ENCODE measurements around the gene PAX2. TPM values are rescaled to one million over a fixed set of nuclear protein-coding genes. Genes with fewer than 3 reads are reported as not detected.
A peak's percentile ranks its signal among the peaks of the same experiment; 100 is the strongest.

The PAX2 gene
- total and polyA plus RNA-seq, 2 of the 13 experiments (the other 11 are each of a cell fraction or from before 2014, with no cell fraction given): not detected

DNA sequence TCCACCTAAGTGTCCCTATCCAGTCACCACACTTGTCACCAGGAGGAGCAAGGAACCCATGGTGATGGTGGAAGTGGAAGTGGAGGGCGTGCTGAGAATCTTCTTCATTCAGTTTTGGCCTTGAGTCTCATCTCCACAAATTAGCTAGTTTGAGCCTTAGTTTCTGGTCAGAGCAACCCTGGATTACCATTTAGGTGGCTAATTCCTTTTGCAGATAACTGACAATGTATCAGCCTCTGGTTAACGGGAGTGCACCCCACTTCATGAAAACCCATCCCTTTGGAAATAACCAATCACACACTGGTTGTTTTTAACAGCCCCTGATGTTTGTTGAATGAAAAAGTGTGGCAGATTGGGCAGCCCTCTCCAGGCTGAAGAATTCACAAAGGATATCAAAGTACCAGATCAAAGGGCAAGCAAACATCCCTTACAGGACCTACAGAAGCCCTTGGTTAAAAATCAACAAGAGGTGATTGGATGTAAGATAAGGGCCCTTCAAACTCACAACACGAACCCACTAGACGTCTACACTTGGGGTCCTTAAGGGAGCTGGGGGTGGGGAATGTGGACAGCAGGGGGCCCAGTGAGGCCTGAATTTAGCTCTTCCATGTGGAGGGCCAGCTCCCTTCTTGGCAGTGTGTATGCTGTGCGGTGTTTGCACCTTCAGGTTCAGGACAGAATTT is 130.2 kb downstream of the PAX2 start (continued):
- TF ChIP-seq RARG (CRISPR knock-in tag; IDR thresholded peaks at IDR 0.05; ENCODE audit: low read depth) (no peak), ZNF652 (CRISPR knock-in tag; IDR thresholded peaks at IDR 0.05; ENCODE audit: borderline replicate concordance, low read depth) (no peak), ZIK1 (CRISPR knock-in tag; IDR thresholded peaks at IDR 0.05; ENCODE audit: borderline replicate concordance, low read depth) (no peak), KLF15 (CRISPR knock-in tag; IDR thresholded peaks at IDR 0.05; ENCODE audit: borderline replicate concordance) (no peak), RNF2 (conservative IDR thresholded peaks at IDR 0.05; ENCODE audit: low read depth) (no peak), AGO1 (IDR thresholded peaks at IDR 0.05; ENCODE audit: low read depth, low read length, poor library complexity, severe bottlenecking) (no peak), ARHGAP35 (CRISPR knock-in tag; IDR thresholded peaks at IDR 0.05; ENCODE audit: borderline replicate concordance) (no peak), FOXP1 (IDR thresholded peaks at IDR 0.05) (no peak), FOXP1 (CRISPR knock-in tag; IDR thresholded peaks at IDR 0.05) (peak; percentile 44), ZNF20 (CRISPR knock-in tag; IDR thresholded peaks at IDR 0.05) (no peak), SMARCC2 (IDR thresholded peaks at IDR 0.05) (no peak), KLF13 (CRISPR knock-in tag; IDR thresholded peaks at IDR 0.05) (no peak), PRMT3 (CRISPR knock-in tag; IDR thresholded peaks at IDR 0.05; ENCODE audit: borderline replicate concordance, low read depth) (no peak), CEBPG (CRISPR knock-in tag; IDR thresholded peaks at IDR 0.05) (no peak), ZNF33B (CRISPR knock-in tag; IDR thresholded peaks at IDR 0.05) (no peak), GPN1 (CRISPR knock-in tag; IDR thresholded peaks at IDR 0.05; ENCODE audit: borderline replicate concordance) (no peak), MAZ (IDR thresholded peaks at IDR 0.05; ENCODE audit: borderline replicate concordance, low read depth, low read length) (no peak), MAZ (CRISPR knock-in tag; IDR thresholded peaks at IDR 0.05; ENCODE audit: low read depth) (no peak), ELF4 (CRISPR knock-in tag; IDR thresholded peaks at IDR 0.05; ENCODE audit: borderline replicate concordance) (no peak), ZKSCAN1 (IDR thresholded peaks at IDR 0.05; ENCODE audit: low read length) (no peak), ZNF326 (CRISPR knock-in tag; IDR thresholded peaks at IDR 0.05; ENCODE audit: borderline replicate concordance) (no peak)
- TF ChIP-seq, protein P1, sequence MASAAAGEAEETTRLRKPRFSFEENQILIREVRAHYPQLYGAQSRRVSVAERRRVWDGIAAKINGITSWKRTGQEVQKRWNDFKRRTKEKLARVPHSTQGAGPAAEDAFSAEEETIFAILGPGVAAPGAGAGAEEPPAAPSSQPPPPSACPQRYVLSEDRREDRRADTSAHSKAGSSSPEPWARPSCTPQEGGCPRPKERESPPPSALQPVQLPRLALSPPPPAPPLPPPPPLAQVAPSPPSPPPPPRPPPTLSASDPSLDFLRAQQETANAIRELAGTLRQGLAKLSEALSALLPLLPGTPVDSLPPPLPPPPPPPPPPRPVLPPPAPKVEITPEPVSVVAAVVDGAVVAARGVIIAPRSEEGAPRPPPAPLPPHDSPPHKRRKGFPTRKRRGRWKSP (CRISPR knock-in tag; IDR thresholded peaks at IDR 0.05): peak; percentile 40; the same call in 1 of the 2 replicates
- TF ChIP-seq, protein P2, sequence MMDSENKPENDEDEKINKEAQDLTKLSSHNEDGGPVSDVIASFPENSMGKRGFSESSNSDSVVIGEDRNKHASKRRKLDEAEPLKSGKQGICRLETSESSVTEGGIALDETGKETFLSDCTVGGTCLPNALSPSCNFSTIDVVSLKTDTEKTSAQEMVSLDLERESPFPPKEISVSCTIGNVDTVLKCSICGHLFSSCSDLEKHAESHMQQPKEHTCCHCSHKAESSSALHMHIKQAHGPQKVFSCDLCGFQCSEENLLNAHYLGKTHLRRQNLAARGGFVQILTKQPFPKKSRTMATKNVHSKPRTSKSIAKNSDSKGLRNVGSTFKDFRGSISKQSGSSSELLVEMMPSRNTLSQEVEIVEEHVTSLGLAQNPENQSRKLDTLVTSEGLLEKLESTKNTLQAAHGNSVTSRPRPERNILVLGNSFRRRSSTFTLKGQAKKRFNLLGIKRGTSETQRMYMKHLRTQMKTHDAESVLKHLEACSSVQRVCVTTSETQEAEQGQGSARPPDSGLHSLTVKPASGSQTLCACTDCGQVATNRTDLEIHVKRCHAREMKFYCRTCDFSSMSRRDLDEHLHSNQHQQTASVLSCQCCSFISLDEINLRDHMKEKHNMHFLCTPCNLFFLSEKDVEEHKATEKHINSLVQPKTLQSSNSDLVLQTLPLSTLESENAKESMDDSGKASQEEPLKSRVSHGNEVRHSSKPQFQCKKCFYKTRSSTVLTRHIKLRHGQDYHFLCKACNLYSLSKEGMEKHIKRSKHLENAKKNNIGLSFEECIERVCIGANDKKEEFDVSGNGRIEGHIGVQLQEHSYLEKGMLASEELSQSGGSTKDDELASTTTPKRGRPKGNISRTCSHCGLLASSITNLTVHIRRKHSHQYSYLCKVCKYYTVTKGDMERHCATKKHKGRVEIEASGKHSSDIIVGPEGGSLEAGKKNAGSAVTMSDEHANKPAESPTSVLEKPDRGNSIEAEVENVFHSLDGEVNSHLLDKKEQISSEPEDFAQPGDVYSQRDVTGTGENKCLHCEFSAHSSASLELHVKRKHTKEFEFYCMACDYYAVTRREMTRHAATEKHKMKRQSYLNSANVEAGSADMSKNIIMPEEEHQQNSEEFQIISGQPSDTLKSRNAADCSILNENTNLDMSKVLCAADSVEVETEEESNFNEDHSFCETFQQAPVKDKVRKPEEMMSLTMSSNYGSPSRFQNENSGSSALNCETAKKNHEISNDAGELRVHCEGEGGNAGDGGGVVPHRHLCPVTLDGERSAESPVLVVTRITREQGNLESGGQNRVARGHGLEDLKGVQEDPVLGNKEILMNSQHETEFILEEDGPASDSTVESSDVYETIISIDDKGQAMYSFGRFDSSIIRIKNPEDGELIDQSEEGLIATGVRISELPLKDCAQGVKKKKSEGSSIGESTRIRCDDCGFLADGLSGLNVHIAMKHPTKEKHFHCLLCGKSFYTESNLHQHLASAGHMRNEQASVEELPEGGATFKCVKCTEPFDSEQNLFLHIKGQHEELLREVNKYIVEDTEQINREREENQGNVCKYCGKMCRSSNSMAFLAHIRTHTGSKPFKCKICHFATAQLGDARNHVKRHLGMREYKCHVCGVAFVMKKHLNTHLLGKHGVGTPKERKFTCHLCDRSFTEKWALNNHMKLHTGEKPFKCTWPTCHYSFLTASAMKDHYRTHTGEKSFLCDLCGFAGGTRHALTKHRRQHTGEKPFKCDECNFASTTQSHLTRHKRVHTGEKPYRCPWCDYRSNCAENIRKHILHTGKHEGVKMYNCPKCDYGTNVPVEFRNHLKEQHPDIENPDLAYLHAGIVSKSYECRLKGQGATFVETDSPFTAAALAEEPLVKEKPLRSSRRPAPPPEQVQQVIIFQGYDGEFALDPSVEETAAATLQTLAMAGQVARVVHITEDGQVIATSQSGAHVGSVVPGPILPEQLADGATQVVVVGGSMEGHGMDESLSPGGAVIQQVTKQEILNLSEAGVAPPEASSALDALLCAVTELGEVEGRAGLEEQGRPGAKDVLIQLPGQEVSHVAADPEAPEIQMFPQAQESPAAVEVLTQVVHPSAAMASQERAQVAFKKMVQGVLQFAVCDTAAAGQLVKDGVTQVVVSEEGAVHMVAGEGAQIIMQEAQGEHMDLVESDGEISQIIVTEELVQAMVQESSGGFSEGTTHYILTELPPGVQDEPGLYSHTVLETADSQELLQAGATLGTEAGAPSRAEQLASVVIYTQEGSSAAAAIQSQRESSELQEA (CRISPR knock-in tag; IDR thresholded peaks at IDR 0.05; ENCODE audit: not compliant biosample characterization): no peak

Data from HepG2 (cell line).